Liver (tissue), 9 donors: ENCODE results near the gene FAM222A. TPM values are rescaled to one million over a fixed set of nuclear protein-coding genes. Genes with fewer than 3 reads are reported as not detected.

Source experiments
- DNase-seq: peaks from one replicate; pipeline ENCODE4 v3.0.0-alpha.2; 2017; ENCODE audit warnings: low spot score
- H3K27ac ChIP-seq, 2 donors: one replicate each; pipeline ENCODE4 v1.7.0; 2013; ENCODE audit warnings: inconsistent platforms in 2 of 2, low read length in 2 of 2, control low read depth in 1 of 2, low read depth in 1 of 2, mild to moderate bottlenecking in 1 of 2
- H3K27me3 ChIP-seq, 4 donors: one replicate each; pipeline versions ENCODE4 v1.6.1 to v1.7.0; 2013; ENCODE audit warnings: low read length in 3 of 4, inconsistent platforms in 1 of 4, mild to moderate bottlenecking in 1 of 4, moderate library complexity in 1 of 4; ENCODE audit not compliant: control insufficient read depth in 4 of 4, insufficient read depth in 4 of 4
- H3K36me3 ChIP-seq, 4 donors: one replicate each; pipeline versions ENCODE4 v1.6.1 to v1.7.0; 2013; ENCODE audit warnings: low read length in 3 of 4, mild to moderate bottlenecking in 3 of 4, low read depth in 1 of 4, moderate library complexity in 1 of 4; ENCODE audit not compliant: control insufficient read depth in 4 of 4, insufficient read depth in 3 of 4
- H3K4me1 ChIP-seq, 4 donors: one replicate each; pipeline versions ENCODE4 v1.6.1 to v1.7.0; 2013; ENCODE audit warnings: low read length in 3 of 4, mild to moderate bottlenecking in 3 of 4, moderate library complexity in 1 of 4; ENCODE audit not compliant: control insufficient read depth in 4 of 4, insufficient read depth in 4 of 4
- H3K4me3 ChIP-seq, 3 donors: one replicate each; pipeline versions ENCODE4 v1.6.1 to v1.7.0; 2013; ENCODE audit warnings: low read length in 3 of 3, control low read depth in 1 of 3, low read depth in 1 of 3, mild to moderate bottlenecking in 1 of 3
- H3K9ac ChIP-seq, 2 donors: one replicate each; pipeline ENCODE4 v1.7.0; 2013; ENCODE audit warnings: low read length in 2 of 2, mild to moderate bottlenecking in 2 of 2, moderate library complexity in 2 of 2, control low read depth in 1 of 2, low read depth in 1 of 2
- H3K9me3 ChIP-seq, 4 donors: one replicate each; pipeline versions ENCODE4 v1.6.1 to v1.7.0; 2013; ENCODE audit warnings: low read length in 3 of 4; ENCODE audit not compliant: control insufficient read depth in 4 of 4
- EGR1 ChIP-seq, 2 donors: IDR thresholded peaks; 2 replicates each; pipeline ENCODE4 v1.6.1; 2016 to 2018; ENCODE audit warnings: antibody characterized with exemption in 2 of 2, low read depth in 2 of 2
- FOXA1 ChIP-seq: IDR thresholded peaks from 2 replicates; pipeline ENCODE4 v1.6.1; 2016; ENCODE audit warnings: antibody characterized with exemption
- GABPA ChIP-seq, 2 donors: IDR thresholded peaks in 1 of 2; conservative IDR thresholded peaks in 1 of 2; 2 replicates each; pipeline ENCODE4 v1.6.1; 2016; ENCODE audit warnings: antibody characterized with exemption in 2 of 2, mild to moderate bottlenecking in 1 of 2, moderate library complexity in 1 of 2
- HNF4A ChIP-seq, 2 donors: conservative IDR thresholded peaks; 2 replicates each; pipeline ENCODE4 v1.6.1; 2016; ENCODE audit warnings: antibody characterized with exemption in 2 of 2, mild to moderate bottlenecking in 2 of 2
- JUND ChIP-seq, 2 donors: IDR thresholded peaks; 2 replicates each; pipeline ENCODE4 v1.6.1; 2016; ENCODE audit warnings: antibody characterized with exemption in 2 of 2
- NR2F2 ChIP-seq: IDR thresholded peaks from 2 replicates; pipeline ENCODE4 v1.6.1; 2016; ENCODE audit warnings: antibody characterized with exemption
- RAD21 ChIP-seq, 2 donors: IDR thresholded peaks; 2 replicates each; pipeline ENCODE4 v1.6.1; 2016; ENCODE audit warnings: antibody characterized with exemption in 2 of 2, mild to moderate bottlenecking in 2 of 2
- REST ChIP-seq: IDR thresholded peaks from 2 replicates; pipeline ENCODE4 v1.6.1; 2016; ENCODE audit warnings: antibody characterized with exemption, mild to moderate bottlenecking
- RXRA ChIP-seq, 2 donors: IDR thresholded peaks; 2 replicates each; pipeline ENCODE4 v1.6.1; 2017 to 2018; ENCODE audit warnings: antibody characterized with exemption in 2 of 2, mild to moderate bottlenecking in 1 of 2
- SP1 ChIP-seq: IDR thresholded peaks from 2 replicates; pipeline ENCODE4 v1.6.1; 2018; ENCODE audit warnings: antibody characterized with exemption, mild to moderate bottlenecking
- TAF1 ChIP-seq: conservative IDR thresholded peaks from 2 replicates; pipeline ENCODE4 v1.6.1; 2016; ENCODE audit warnings: antibody characterized with exemption, mild to moderate bottlenecking
- YY1 ChIP-seq: IDR thresholded peaks from 2 replicates; pipeline ENCODE4 v1.6.1; 2016; ENCODE audit warnings: antibody characterized with exemption, mild to moderate bottlenecking
- WGBS: extraction: QIAGEN DNeasy Blood & Tissue Kit; methylation state at CpG from one replicate; pipeline ENCODE4 v1.1.7; 2013; 5-methylcytosine and 5-hydroxymethylcytosine counted together
- polyA plus RNA-seq, 2 donors: library from polyadenylated mRNA; stranded (reverse) in 1 of 2; unstranded in 1 of 2; fragments of 200-250 nt in 1 of 2; fragments of >200 nt in 1 of 2; fragmentation: Nextera tagmentation in 1 of 2; extraction: Ambion mirVana in 1 of 2; gene quantifications; one replicate each; pipeline versions ENCODE4 v1.2.1 to v1.2.3, GENCODE V29; 2013 to 2015
- total RNA-seq, 2 donors: library from RNA; depleted of rRNA; stranded (reverse); fragments of >200 nt; gene quantifications; one replicate each; pipeline ENCODE4 v1.2.3, GENCODE V29; 2014
- TF ChIP-seq, protein P1 (sequence below): IDR thresholded peaks from 2 replicates; pipeline ENCODE4 v1.6.1; 2016; ENCODE audit warnings: antibody characterized with exemption
- TF ChIP-seq, protein P2 (sequence below): fragments of 150-350 bp; IDR thresholded peaks from 2 replicates; pipeline ENCODE4 v1.5.1; 2017; ENCODE audit warnings: improper control_type of control experiment, low read depth, low read length; ENCODE audit not compliant: missing input control
- TF ChIP-seq, protein P3 (sequence below): IDR thresholded peaks from 2 replicates; pipeline ENCODE4 v1.6.1; 2016; ENCODE audit warnings: antibody characterized with exemption
- donor health status: healthy.
- donor health status: healthy.
- donor health status: healthy.
- donor health status: healthy.
- donor health status: healthy.

The FAM222A gene
- total and polyA plus RNA-seq, 4 donors: 0.97 to 2.2 (median 1.9) TPM

DNA sequence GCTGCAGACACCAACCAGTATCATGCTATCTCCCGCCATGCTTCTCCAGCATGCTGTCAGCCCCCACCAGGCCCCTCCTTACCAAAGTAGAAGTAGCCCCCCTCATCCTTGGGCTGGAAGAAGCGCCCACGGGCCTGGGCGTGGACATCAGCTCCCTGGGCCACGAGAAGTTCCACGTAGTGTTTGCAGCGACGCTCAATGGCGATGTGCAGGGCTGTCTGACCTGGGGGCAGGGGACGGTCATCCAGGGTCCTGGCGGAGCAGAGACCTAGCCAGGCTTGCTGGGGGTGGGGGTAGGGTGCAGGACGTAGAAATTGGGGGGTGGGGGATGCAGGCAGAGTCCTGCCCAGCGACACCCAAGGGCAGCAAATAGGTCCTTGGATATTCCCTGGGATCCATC is 86.9 kb downstream of the FAM222A start:
- Histone ChIP-seq H3K9ac (no peak overlapping the region), H3K4me1 (peaks cover 0 to 2% (median 1%) of the 10 kb centered on the region in 4 donors), H3K4me3 (no peak overlapping the region), H3K36me3 (peaks cover 0 to 30% (median 9%) of the 10 kb centered on the region in 4 donors), H3K9me3 (no peaks in the 10 kb centered on the region), H3K27ac (no peak overlapping the region), H3K27me3 (no peaks in the 10 kb centered on the region)
- TF ChIP-seq EGR1 (IDR thresholded peaks at IDR 0.05; ENCODE audit: low read depth in 2 of 2) (no peak), GABPA (IDR thresholded peaks at IDR 0.05 in 1 of 2, conservative IDR thresholded peaks at IDR 0.05 in 1 of 2) (no peak), FOXA1 (no peak), HNF4A (conservative IDR thresholded peaks at IDR 0.05) (no peak), NR2F2 (no peak), SP1 (no peak), RAD21 (IDR thresholded peaks at IDR 0.05) (no peak), YY1 (no peak), REST (no peak), TAF1 (no peak), RXRA (IDR thresholded peaks at IDR 0.05) (no peak), JUND (IDR thresholded peaks at IDR 0.05) (no peak)
- TF ChIP-seq, protein P1, sequence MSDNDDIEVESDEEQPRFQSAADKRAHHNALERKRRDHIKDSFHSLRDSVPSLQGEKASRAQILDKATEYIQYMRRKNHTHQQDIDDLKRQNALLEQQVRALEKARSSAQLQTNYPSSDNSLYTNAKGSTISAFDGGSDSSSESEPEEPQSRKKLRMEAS: no peak
- TF ChIP-seq, protein P2, sequence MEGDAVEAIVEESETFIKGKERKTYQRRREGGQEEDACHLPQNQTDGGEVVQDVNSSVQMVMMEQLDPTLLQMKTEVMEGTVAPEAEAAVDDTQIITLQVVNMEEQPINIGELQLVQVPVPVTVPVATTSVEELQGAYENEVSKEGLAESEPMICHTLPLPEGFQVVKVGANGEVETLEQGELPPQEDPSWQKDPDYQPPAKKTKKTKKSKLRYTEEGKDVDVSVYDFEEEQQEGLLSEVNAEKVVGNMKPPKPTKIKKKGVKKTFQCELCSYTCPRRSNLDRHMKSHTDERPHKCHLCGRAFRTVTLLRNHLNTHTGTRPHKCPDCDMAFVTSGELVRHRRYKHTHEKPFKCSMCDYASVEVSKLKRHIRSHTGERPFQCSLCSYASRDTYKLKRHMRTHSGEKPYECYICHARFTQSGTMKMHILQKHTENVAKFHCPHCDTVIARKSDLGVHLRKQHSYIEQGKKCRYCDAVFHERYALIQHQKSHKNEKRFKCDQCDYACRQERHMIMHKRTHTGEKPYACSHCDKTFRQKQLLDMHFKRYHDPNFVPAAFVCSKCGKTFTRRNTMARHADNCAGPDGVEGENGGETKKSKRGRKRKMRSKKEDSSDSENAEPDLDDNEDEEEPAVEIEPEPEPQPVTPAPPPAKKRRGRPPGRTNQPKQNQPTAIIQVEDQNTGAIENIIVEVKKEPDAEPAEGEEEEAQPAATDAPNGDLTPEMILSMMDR: no peak
- TF ChIP-seq, protein P3, sequence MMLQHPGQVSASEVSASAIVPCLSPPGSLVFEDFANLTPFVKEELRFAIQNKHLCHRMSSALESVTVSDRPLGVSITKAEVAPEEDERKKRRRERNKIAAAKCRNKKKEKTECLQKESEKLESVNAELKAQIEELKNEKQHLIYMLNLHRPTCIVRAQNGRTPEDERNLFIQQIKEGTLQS: no peak
- WGBS: 95% methylated on average over 13 of the region's 13 CpGs
- no peak for DNase-seq

DNA sequence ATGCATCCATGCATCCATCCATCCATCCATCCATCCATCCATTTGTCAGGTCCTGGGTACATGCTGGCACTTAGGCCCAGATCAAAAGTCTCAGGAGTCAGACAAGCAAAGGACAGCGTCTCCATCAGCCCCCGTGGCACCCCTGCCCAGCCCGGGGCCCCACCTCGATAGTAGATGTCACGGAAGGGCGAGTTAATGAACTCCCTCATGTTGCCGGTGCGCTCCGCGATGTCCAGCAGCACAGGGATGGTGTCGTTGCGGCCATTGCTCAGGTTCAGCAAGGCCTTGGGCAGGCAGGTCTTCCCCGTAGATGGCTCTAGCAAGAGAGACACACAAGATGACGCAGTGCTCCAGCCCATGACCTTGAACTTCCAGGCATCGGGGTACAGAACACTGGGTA is 89.2 kb downstream of the FAM222A start:
- Histone ChIP-seq H3K9ac (no peak overlapping the region), H3K27me3 (no peaks in the 10 kb centered on the region), H3K9me3 (no peaks in the 10 kb centered on the region), H3K4me1 (peaks cover 0 to 6% (median 2%) of the 10 kb centered on the region in 4 donors), H3K4me3 (no peak overlapping the region), H3K27ac (no peak overlapping the region), H3K36me3 (peaks cover 0 to 28% (median 6%) of the 10 kb centered on the region in 4 donors)
- 93% methylated on average over 15 of the region's 15 CpGs for WGBS
- DNase-seq: no peak
- TF ChIP-seq EGR1 (IDR thresholded peaks at IDR 0.05; ENCODE audit: low read depth in 2 of 2): no peak
- TF ChIP-seq FOXA1: no peak
- no peak for TF ChIP-seq GABPA (IDR thresholded peaks at IDR 0.05 in 1 of 2, conservative IDR thresholded peaks at IDR 0.05 in 1 of 2)
- TF ChIP-seq HNF4A (conservative IDR thresholded peaks at IDR 0.05): no peak
- no peak for TF ChIP-seq NR2F2
- no peak for TF ChIP-seq YY1
- TF ChIP-seq, protein P1: no peak
- TF ChIP-seq, protein P2: no peak
